GM03348 (cell line): ENCODE data around the gene CPNE4.
"Not testable (repeated sequence)": the region's sequence is repeated elsewhere in the genome, so short reads cannot be mapped to it uniquely, and the experiment has no call there.

Source experiments
- DNase-seq: peaks from one replicate; pipeline ENCODE4 v3.0.0; 2012; ENCODE audit warnings: low spot score

Gene CPNE4

GRCh38 chr3:131535596-131535995, 499.2 kb downstream of the CPNE4 start:
- peak; percentile 14 for DNase-seq

GRCh38 chr3:131535131-131535530, 499.7 kb downstream of the CPNE4 start:
- DNase-seq: peak; percentile 55

DNA sequence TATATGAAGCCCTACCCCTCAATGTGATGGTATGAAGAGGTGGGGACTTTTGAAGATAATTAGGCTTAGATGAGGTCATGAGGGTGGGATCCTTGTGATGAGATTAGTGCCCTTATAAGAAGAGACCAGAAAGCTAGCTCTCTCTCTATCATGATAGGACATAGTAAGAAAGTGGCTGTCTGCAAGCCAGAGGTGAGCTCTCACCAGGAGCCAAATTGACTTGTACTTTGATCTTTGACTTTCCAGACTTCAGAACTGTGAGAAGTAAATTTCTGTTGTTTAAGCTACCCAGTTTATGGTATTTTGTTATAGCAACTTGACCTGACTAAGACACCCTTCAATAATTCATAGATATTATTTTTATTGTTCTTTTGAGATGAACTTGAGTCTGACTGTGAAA, 502.2 kb downstream of the CPNE4 start:
- no peak for DNase-seq

- DNase-seq: no peak
Measured at GRCh38 chr3:131530843-131531242, 504.0 kb downstream of the CPNE4 start.

DNA sequence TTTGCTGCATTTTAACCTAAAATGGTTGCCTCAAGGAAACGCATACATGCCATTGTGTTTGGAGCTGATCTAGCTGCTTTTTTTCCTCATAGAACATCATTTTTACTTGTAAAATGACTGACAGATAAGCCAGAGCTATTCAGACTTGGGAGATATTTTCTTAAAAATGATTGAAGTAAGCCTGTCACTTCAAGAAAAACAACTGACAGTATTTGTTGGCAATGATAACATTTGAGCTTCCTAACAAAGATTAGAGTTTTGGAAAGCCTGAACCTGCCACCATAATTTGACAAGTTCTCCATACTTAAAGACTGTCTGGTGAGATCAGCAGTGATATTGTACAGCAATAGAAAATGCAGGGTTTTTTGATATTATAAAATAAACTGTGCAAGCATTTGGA, 504.4 kb downstream of the CPNE4 start:
- DNase-seq: no peak

DNA sequence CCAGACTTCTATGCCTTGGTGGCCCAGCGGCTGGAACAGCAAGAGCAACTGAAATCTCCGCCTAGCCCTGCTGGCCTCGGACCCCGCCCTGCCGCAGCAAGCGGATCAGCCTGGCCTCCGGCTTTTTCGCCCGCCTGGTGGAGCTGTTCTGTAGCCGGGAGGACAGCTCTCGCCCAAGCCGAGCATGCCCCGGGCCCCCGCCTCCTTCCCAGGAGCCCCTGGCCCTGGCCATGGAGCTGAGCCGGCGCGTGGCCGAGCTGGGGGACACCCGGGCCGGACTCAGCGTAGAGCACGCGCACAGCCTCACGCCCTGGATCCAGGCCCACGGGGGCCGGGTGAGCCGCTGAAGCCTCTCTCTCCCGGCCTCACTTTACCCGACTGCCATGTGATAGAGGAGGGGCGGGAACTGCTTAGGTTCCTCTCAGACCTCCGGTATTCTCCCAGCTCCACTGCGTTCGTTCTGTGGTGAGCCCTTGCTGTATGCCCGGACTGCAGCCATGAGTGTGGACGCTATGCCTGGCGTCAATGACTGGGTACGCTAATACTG, 507.9 kb downstream of the CPNE4 start:
- DNase-seq: peak; percentile 81

GRCh38 chr3:131518680-131519079, 516.1 kb downstream of the CPNE4 start:
- no peak for DNase-seq

GRCh38 chr3:131505421-131505820, 529.4 kb downstream of the CPNE4 start:
- no peak for DNase-seq

DNA sequence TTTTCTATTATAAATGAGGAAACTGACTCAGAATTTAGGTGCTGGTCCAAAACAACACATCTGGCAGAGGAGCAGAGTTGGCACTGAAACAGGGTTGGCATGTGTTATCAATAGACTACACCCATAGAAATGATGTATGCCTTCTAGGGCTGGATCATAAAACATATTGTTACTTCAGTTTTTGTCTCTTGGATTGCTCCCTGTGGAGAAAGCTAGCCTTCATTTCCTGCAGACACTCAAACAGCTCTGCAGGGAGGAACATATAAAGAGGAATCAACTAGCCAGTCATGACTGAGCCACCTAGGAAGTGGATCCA, 531.5 kb downstream of the CPNE4 start:
- peak; percentile 44 for DNase-seq

GRCh38 chr3:131502530-131503319, 532.1 kb downstream of the CPNE4 start, which contains the start of gene MRPL3:
Gene MRPL3 (minus strand): TSS chr3:131502971. CDS start chr3:131502821, 150 bp downstream.
- peak; percentile 91 for DNase-seq

DNA sequence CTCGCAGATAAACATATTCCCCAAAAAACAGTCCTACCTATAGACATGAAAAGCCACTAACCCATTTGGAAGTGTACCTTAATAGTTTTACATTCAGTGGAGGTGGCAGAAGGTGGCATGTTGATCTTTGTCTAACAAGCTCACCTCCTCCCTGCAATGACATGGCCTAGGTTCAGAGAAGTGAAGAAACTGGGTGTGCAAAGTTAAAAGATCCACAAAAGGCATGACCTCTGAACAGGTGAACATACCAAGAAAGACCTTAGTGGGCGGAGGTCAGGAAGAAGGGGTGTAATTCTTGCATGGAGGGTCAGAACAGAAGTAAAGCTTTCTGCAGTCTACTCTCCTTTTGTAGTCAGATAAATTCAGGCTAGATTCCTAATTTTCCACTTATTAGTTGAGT, 532.9 kb downstream of the CPNE4 start:
- peak; percentile 3 for DNase-seq

- no peak for DNase-seq
Measured at GRCh38 chr3:131494706-131495105, 540.1 kb downstream of the CPNE4 start.

DNA sequence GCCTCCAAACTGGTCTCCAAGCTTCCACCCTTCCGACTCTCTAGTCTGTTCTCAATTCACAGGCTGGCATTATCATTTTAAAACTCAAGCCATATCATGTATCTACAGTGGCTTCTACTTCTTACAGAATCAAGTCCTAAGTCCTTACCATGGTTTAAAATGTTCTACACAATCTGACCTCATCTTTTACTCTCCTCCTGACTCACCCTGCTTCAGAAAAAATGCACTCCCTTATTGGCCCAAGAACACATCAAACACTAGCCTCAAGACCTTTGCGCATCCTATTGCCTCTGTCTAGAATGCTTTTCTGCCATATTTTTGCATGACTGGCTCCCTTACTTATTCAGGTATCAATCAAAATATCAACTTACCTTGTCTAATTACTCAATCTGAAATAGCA, 543.0 kb downstream of the CPNE4 start:
- DNase-seq: no peak

- DNase-seq: no peak
Measured at GRCh38 chr3:131491084-131491483, 543.7 kb downstream of the CPNE4 start.

GRCh38 chr3:131486545-131486944, 548.3 kb downstream of the CPNE4 start:
- DNase-seq: not testable (repeated sequence)

DNA sequence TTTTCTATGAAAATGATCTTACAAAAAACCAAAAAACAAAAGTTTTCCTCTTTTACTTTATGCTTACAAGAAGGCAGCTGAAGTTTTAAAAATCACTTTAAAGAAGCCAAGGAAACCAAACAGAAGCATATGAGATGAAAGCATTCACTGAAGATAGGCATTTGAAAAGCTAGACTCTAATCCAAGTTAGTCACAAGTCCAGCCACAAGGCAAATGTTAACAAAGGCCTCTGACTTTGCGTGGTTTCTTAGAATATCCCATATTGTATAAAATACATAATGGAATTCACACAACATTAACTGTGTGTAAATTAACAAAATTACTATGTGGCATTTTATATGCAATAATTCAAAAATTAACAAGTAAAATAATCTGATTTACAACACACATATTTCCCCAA, 549.7 kb downstream of the CPNE4 start:
- no peak for DNase-seq

GRCh38 chr3:131484496-131485111, 550.2 kb downstream of the CPNE4 start:
- DNase-seq: no peak
